IMR-90 (cell line): ENCODE results near the gene GP5. TPM values are rescaled to one million over a fixed set of nuclear protein-coding genes. Genes with fewer than 3 reads are reported as not detected.

Experiments
- polyA plus RNA-seq, 3 experiments: library from polyadenylated mRNA; depleted of rRNA; stranded (reverse); fragments of >200 nt; gene quantifications; 2 replicates each; pipeline ENCODE4 v1.2.3, GENCODE V29; 2012; ENCODE audit warnings: low replicate concordance in 1 of 3
- total RNA-seq: library from RNA; depleted of rRNA; stranded (reverse); fragments of >200 nt; gene quantifications from 2 replicates; pipeline ENCODE4 v1.2.3, GENCODE V29; 2012; rRNA removed

Gene GP5
- total and polyA plus RNA-seq, 2 of the 4 experiments (the other 2 are of a cell fraction): under 0.01 to 0.12 TPM

Other genes starting within 250 kb of the GP5 start
- not detected in 2 replicates for gene CPN2, start 47.9 kb downstream of the GP5 start, total RNA-seq
- 0.07 TPM in 2 replicates for gene CPN2, start 47.9 kb downstream of the GP5 start, polyA plus RNA-seq (2012; rRNA removed)
- 2.5 and 3.3 TPM in 2 replicates for gene LRRC15, start 29.5 kb downstream of the GP5 start, total RNA-seq
- 9.0 and 9.7 TPM in 2 replicates for gene LRRC15, start 29.5 kb downstream of the GP5 start, polyA plus RNA-seq (2012; rRNA removed)
- 154 and 284 TPM in 2 replicates for gene ATP13A3, start 87.7 kb upstream of the GP5 start, total RNA-seq
- gene ATP13A3, start 87.7 kb upstream of the GP5 start, polyA plus RNA-seq (2012; rRNA removed): 37.5 and 48.1 TPM in 2 replicates
- 7.8 and 9.7 TPM in 2 replicates for gene TMEM44, start 234.2 kb upstream of the GP5 start, total RNA-seq
- gene TMEM44, start 234.2 kb upstream of the GP5 start, polyA plus RNA-seq (2012; rRNA removed): 22.4 and 24.2 TPM in 2 replicates